Naive B cell (primary cell): Measurements from ENCODE around the gene NAXE. TPM values are rescaled to one million over a fixed set of nuclear protein-coding genes. Genes with fewer than 3 reads are reported as not detected.
"Not testable (repeated sequence)": the region's sequence is repeated elsewhere in the genome, so short reads cannot be mapped to it uniquely, and the experiment has no call there.

ENCODE experiments used
- ATAC-seq, 2 donors: fragments of 150-1000 bp; cut with Tn5 transposase; 2 replicates each; pipeline ENCODE4 v1.10.0; 2021; ENCODE audit warnings: low read depth in 2 of 2, mild to moderate bottlenecking in 2 of 2, moderate library complexity in 2 of 2
- DNase-seq: peaks from one replicate; pipeline ENCODE4 v3.0.0; 2022
- H3K27ac Mint-ChIP-seq, 6 donors: one replicate each; pipeline ENCODE4 v1.8.0; 2020 to 2022; ENCODE audit warnings: mild to moderate bottlenecking in 6 of 6, mixed read lengths in 6 of 6, moderate library complexity in 5 of 6, inconsistent platforms in 2 of 6
- H3K27me3 Mint-ChIP-seq, 3 donors: one replicate each; pipeline ENCODE4 v1.8.0; 2021 to 2022; ENCODE audit warnings: mixed read lengths in 3 of 3, mild to moderate bottlenecking in 1 of 3
- H3K36me3 Mint-ChIP-seq, 2 donors: one replicate each; pipeline ENCODE4 v1.8.0; 2020 to 2022; ENCODE audit warnings: mixed read lengths in 2 of 2, inconsistent platforms in 1 of 2, mild to moderate bottlenecking in 1 of 2
- H3K4me1 Mint-ChIP-seq, 3 donors: one replicate each; pipeline ENCODE4 v1.8.0; 2020 to 2022; ENCODE audit warnings: mixed read lengths in 3 of 3, inconsistent platforms in 1 of 3, mild to moderate bottlenecking in 1 of 3, moderate library complexity in 1 of 3
- H3K4me3 Mint-ChIP-seq, 8 donors: one replicate each; pipeline ENCODE4 v1.8.0; 2020 to 2022; ENCODE audit warnings: mild to moderate bottlenecking in 8 of 8, mixed read lengths in 8 of 8, moderate library complexity in 8 of 8, inconsistent platforms in 2 of 8
- H3K9me3 Mint-ChIP-seq, 7 donors: one replicate each; pipeline ENCODE4 v1.8.0; 2020 to 2022; ENCODE audit warnings: mixed read lengths in 7 of 7, mild to moderate bottlenecking in 5 of 7, inconsistent platforms in 2 of 7, moderate library complexity in 1 of 7
- polyA plus RNA-seq, 6 donors: library from polyadenylated mRNA; unstranded; fragments of 300-500 nt; fragmentation: Illumina TruSeq; gene quantifications; one replicate each; pipeline ENCODE4 v1.2.3, GENCODE V29; 2021; ENCODE audit warnings: low read depth in 6 of 6

NAXE gene
- polyA plus RNA-seq, 6 donors from 2014 or later = 97.6 to 177 (median 110) TPM

DNA sequence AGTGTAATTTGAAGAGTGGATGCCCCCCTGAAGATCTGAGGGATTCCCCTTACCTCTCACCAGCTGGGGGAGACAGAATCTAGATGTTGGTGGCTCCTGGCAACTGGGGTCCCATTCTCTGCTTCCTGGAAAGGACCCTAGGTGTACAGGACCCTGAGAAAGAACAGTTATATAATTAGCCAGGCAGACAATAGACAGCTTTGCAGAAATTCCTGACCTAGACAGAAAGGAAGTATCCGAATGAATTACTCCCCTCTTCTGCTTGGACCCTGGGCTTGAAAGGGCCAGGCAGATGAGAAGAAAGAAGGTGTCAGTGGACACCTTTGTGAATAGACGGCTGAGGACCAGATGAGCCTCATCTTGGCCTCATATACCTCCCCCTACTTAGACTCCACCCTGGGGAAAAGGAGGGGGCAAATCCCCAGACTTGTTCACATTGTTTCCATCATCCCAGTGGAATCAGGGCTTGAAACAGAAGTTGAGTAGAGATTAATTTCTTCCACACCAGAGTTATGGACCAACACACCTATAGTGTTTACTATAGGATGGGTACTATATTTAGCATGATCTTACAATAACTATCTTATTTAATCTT is 17.4 kb upstream of the NAXE start:
- H3K9me3 Mint-ChIP-seq = no peaks in the 10 kb centered on the region
- H3K27me3 Mint-ChIP-seq = peaks cover 30 to 47% (median 42%) of the 10 kb centered on the region in 3 donors
- H3K36me3 Mint-ChIP-seq = peaks cover 0 to 7% of the 10 kb centered on the region in 2 donors
- H3K4me3 Mint-ChIP-seq = peak overlapping the region in 1 of 8 donors; percentile 68
- H3K27ac Mint-ChIP-seq = no peak overlapping the region
- ATAC-seq = no peak
- H3K4me1 Mint-ChIP-seq = peaks cover 16 to 22% (median 17%) of the 10 kb centered on the region in 3 donors
- DNase-seq = no peak

DNA sequence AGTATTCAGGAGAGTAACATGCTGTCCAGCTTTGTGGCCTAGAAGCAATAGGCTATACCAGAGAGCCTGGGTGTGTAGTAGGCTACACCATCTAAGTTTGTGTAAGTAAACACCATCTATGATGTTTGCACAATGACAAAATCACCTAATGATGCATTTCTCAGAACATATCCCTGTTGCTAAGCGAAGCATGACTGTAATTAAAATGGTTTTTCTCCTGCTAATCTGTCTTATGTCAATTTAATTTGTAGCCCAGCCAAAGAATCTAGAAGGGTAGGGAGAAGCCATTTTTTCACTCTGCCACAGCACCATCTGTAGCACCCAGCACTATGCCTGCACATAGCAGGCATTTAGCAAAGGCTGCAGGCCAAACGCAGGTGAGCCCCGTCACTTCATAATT is 14.0 kb upstream of the NAXE start:
- Mint-ChIP-seq H3K36me3 (peaks cover 0 to 2% of the 10 kb centered on the region in 2 donors), H3K9me3 (no peaks in the 10 kb centered on the region), H3K4me1 (peaks cover 23 to 28% (median 25%) of the 10 kb centered on the region in 3 donors), H3K27ac (peak overlapping the region in 2 of 6 donors; percentile 12 to 38), H3K4me3 (no peak overlapping the region), H3K27me3 (peaks cover 13 to 21% (median 17%) of the 10 kb centered on the region in 3 donors)
- DNase-seq (no peak), ATAC-seq (no peak)

DNA sequence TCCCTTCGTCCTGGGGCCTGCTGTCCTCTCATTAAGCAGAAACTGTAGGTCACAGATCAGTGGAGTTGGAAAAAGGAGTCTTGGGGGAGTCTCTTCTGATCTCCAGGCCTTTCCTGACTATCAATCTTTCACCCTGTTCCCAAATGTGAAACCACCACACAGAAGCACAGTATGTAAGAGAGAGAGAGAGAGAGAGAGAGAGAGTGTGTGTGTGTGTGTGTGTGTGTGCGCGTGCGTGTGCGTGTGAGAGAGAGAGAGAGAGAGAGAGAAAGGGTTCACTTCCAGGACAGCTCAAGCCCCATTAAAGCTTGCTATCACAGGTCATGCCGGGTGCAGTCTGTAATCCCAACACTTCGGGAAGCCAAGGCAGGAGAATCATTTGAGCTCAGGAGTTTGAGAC is 13.5 kb upstream of the NAXE start:
- no peak for ATAC-seq
- Mint-ChIP-seq H3K27me3 (peaks cover 8 to 16% (median 12%) of the 10 kb centered on the region in 3 donors), H3K27ac (peak overlapping the region in 4 of 6 donors; percentile 8 to 78 (median 25)), H3K4me3 (no peak overlapping the region), H3K4me1 (peaks cover 23 to 28% (median 25%) of the 10 kb centered on the region in 3 donors), H3K36me3 (no peaks in the 10 kb centered on the region), H3K9me3 (no peaks in the 10 kb centered on the region)
- DNase-seq = no peak

DNA sequence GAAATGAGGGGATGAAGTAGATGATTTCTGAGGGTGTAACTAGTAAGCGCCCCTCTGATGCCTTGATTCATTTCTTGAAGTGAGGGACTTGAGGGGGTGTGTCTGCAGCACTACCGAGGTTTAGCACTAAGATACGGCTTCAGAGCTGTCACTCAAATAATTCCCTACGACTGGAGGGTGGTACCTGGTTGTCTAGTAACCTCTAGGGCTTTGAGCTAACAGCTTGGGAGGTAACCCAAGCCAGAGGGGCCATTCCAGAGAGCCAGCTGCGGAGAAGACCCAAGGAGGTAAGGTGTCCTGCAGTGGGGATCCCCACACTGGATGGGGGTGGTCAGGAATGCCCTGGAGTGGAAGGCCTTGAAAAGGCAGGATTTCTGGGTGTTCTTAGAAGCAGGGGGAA is 12.1 kb upstream of the NAXE start, which contains the start of gene TTC24:
Gene TTC24 (plus strand): TSS at position 252 of the 400 bp plus-strand sequence. CDS start 1,642 bp downstream, outside the sequence.
- Mint-ChIP-seq H3K9me3 (no peaks in the 10 kb centered on the region), H3K27ac (peak within 1 kb of the TSS in 2 of 6 donors; percentile 6 to 21), H3K36me3 (no peaks in the 10 kb centered on the region), H3K4me1 (peaks cover 33 to 40% (median 37%) of the 10 kb centered on the region in 3 donors), H3K27me3 (peaks cover 5 to 8% (median 8%) of the 10 kb centered on the region in 3 donors), H3K4me3 (peak within 1 kb of the TSS in 1 of 8 donors; percentile 20)
- ATAC-seq (no peak), DNase-seq (no peak)

DNA sequence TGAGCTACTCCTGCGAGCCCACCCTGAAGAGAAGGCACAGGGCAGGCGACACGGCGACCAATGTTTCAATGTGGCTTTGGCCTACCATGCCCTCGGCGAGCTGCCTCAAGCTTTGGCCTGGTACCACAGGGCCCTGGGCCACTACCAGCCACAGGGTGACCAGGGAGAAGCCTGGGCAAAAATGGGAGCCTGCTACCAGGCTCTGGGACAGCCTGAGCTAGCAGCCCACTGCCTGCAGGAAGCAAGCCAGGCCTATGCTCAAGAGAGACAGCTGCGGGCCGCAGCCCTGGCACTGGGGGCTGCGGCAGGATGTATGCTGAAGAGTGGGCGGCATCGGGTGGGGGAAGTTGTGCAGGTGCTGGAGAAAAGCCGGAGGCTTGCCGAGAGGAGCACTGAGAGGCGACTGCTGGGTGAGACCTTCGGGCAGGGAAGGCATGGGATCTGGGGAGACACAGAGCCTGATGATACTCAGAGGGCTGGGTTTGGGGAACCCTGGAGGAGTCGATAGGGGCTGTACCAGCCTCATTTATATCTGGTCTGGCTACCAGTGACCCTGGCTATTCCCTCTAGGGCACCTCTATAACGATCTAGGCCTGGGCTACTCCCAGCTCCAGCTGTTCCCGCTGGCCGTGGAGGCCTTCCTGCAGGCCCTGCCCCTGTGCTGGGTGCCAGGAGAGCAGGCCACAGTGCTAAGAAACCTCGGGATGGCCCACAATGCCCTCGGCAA is 9.8 kb upstream of the NAXE start:
- H3K4me1 Mint-ChIP-seq = peaks cover 37 to 48% (median 38%) of the 10 kb centered on the region in 3 donors
- H3K27me3 Mint-ChIP-seq = no peaks in the 10 kb centered on the region
- peak; percentile 53 for DNase-seq
- H3K36me3 Mint-ChIP-seq = no peaks in the 10 kb centered on the region
- peak overlapping the region; percentile 87 to 99 (median 97) for H3K27ac Mint-ChIP-seq
- peak overlapping the region; percentile 80 to 99 (median 96) for H3K4me3 Mint-ChIP-seq
- no peaks in the 10 kb centered on the region for H3K9me3 Mint-ChIP-seq
- ATAC-seq = peak; percentile 80 to 83

DNA sequence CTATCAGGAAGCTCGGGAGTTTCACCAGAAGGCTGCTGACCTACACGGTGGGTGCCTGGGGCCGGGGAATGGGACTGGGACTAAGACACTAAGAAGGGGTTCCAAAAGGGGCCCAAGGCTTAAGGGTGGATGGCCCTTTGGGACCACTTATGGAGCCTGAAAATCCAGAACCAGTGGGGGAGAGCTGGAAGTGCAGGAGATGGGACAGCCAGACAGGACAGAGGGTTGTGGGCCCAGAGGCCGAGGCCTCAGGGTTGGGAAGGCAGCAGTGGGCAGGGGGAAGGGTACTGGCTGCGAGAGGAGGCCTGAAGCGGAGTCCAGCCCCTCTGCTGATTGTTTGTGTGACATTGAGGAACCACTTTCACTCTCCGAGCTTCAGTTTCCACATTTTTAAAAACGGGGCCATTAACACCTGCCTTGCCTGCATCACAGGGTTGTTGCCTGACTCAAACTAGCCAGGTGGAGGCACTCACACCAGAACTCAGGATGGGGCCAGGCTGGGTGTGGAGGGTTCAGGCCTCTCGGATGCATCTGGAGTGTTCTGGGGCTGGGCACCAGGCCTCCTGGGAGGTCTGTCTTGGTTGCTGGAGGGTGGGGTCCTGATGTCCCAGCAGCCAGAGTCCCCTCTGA is 9.1 kb upstream of the NAXE start:
- Mint-ChIP-seq H3K4me1 (peaks cover 37 to 48% (median 38%) of the 10 kb centered on the region in 3 donors), H3K36me3 (no peaks in the 10 kb centered on the region), H3K4me3 (peak overlapping the region; percentile 80 to 99 (median 96)), H3K27me3 (no peaks in the 10 kb centered on the region), H3K27ac (peak overlapping the region; percentile 87 to 99 (median 97)), H3K9me3 (no peaks in the 10 kb centered on the region)
- ATAC-seq (peak; percentile 62 to 63), DNase-seq (peak; percentile 41)

DNA sequence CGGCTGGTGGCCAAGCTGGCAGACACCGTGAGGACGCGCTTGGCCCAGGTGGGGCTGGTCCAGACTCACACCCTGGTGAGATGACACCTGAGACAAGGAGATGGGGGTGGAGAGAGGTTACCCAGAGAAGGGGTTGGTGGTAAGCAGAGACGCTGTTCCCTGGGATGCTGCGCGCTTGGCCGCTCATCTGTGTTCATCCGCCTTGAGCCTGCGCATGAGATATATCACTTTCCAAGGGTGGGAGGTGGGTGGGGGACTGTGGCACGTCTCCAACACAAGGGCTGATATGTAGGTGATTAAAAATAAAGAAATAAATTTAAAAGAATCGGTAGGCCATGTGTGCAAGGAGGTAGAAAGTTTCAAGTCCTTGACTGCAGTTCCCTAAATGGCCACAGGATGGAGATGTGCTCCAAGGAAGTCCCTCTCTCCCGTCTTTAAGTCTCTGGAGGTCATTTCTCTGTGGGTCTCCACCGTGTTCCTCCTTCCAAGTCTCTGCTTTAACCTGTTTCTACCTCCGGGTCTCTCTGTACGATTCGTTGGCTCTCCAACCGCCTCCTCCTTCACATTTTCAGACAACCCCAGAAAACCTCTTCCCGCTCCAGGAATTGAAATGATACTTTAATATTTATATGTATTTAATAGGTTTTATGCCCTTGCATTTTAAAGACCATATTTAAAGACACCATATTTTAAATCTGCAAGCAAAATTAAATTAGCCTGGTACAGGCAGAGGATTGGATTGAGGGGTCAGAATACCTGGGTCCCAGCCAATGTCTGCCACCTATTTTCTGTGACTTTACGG is 7.6 kb upstream of the NAXE start:
- H3K36me3 Mint-ChIP-seq = no peaks in the 10 kb centered on the region
- peak; percentile 8 to 39 for ATAC-seq
- H3K4me1 Mint-ChIP-seq = peaks cover 34 to 46% (median 37%) of the 10 kb centered on the region in 3 donors
- H3K27me3 Mint-ChIP-seq = no peaks in the 10 kb centered on the region
- peak overlapping the region in 7 of 8 donors; percentile 56 to 99 (median 89) for H3K4me3 Mint-ChIP-seq
- peak; percentile 70 for DNase-seq
- H3K9me3 Mint-ChIP-seq = no peaks in the 10 kb centered on the region
- H3K27ac Mint-ChIP-seq = peak overlapping the region; percentile 63 to 94 (median 86)

DNA sequence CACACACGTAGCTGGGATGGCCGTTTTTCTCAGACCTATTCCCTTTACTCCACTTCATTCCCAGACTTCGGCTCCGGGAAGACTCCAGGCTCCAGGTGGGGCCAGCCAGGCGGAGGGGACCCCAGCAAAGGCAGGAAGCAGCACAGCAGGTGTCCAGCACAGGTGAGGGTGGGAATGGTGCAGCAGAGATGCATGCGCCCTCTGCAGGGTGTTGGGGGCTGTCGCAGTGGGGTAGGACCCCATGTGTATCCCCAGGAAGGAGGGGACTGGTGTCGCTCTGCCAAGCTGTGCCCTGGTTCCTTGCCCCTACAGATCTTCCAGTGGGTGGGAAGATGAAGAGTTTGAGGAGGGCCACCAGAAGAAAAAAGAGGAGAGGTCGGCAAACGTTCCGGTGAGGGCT is 6.8 kb upstream of the NAXE start:
- no peak for DNase-seq
- H3K36me3 Mint-ChIP-seq = no peaks in the 10 kb centered on the region
- H3K27me3 Mint-ChIP-seq = no peaks in the 10 kb centered on the region
- no peak for ATAC-seq
- no peaks in the 10 kb centered on the region for H3K9me3 Mint-ChIP-seq
- H3K4me3 Mint-ChIP-seq = peak overlapping the region in 1 of 8 donors; percentile 16
- H3K4me1 Mint-ChIP-seq = peaks cover 34 to 46% (median 37%) of the 10 kb centered on the region in 3 donors
- peak overlapping the region in 2 of 6 donors; percentile 19 to 82 for H3K27ac Mint-ChIP-seq

DNA sequence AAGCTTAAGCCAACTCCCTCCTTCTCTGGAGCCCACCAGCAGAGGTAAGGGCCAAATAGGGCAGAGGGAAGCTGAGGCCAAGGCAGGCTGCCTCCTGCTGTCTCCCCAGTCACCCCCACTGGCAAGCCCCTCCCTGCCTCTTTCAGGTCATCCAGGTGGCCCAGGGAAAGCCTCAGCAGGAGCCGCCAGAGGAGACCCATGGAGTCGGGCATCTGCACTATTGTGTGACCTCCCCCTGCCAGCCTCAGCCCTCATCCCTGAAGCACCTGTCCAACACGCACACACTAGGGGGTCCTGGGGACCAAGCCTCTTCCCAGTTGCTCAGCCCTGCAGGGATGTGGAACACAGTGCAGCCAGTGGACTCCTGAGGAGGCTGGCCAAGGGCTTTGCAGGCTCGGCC is 5.3 kb upstream of the NAXE start:
- Mint-ChIP-seq H3K4me3 (peak overlapping the region in 1 of 8 donors; percentile 15), H3K9me3 (no peaks in the 10 kb centered on the region), H3K4me1 (peaks cover 28 to 45% (median 37%) of the 10 kb centered on the region in 3 donors), H3K36me3 (no peaks in the 10 kb centered on the region), H3K27ac (no peak overlapping the region), H3K27me3 (no peaks in the 10 kb centered on the region)
- no peak for DNase-seq
- no peak for ATAC-seq

DNA sequence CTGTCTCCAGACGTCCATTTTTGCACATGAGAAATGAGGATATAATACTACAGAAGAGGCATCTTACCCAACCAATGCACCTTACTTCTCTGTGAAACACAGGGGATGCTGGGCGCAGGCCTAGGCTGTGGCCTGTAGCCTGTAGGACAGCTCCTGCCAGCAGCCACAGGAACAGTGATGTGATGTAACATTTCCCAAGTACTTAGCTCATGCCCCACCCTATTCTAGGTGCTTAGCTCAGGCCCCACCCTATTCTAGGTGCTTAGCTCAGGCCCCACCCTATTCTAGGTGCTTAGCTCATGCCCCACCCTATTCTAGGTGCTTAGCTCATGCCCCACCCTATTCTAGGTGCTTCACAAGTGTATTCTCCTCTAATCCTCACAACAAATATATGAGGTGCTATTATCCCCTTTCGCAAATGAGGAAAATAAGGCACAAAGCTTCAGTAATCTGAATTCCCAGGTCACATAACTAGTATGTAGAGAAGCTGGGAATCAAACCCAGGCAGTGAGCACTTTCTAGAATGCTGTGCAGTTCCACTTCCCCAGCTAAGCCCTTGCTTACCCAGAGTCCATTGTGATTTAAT is 4.6 kb upstream of the NAXE start:
- Mint-ChIP-seq H3K27ac (no peak overlapping the region), H3K4me1 (peaks cover 26 to 40% (median 33%) of the 10 kb centered on the region in 3 donors), H3K36me3 (no peaks in the 10 kb centered on the region), H3K27me3 (no peaks in the 10 kb centered on the region), H3K9me3 (no peaks in the 10 kb centered on the region), H3K4me3 (peak overlapping the region in 1 of 8 donors; percentile 18)
- no peak for ATAC-seq
- DNase-seq = no peak

DNA sequence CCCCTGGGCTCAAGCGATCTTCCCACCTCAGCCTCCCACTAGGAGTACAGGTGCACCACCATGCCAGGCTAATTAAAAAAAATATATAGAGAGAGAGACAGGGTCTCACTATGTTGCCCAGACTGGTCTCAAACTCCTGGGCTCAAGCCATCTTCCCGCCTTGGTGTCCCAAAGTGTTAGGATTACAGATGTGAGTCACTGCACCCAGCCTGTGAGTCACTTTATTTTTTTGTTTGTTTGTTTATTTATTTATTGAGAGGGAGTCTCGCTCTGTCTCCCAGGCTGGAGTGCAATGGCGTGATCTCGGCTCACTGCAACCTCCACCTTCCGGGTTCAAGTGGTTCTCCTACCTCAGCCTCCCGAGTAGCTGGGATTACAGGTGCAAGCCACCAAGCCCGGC is 3.6 kb upstream of the NAXE start:
- not testable (repeated sequence) for H3K27me3 Mint-ChIP-seq, H3K36me3 Mint-ChIP-seq, H3K4me3 Mint-ChIP-seq, H3K9me3 Mint-ChIP-seq, H3K27ac Mint-ChIP-seq, DNase-seq, ATAC-seq
- H3K4me1 Mint-ChIP-seq = peaks cover 21 to 39% (median 33%) of the 10 kb centered on the region in 3 donors

DNA sequence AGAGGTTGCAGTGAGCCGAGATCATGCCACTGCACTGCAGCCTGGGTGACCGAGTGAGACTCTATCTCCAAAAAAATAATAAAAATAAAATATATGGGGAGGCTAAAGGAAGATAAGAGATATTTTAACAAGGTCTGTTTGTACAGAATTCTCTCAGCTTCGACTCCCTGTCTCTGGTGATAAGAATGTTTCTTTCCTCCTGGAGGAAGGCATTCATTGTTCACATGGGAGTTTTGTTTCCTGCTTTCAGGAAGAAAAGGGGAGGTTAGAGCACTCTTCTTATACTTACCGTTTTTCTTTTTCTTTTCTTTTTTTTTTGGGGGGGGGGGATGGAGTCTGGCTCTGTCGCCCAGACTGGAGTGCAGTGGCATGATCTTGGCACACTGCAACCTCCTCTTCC is 2.0 kb upstream of the NAXE start:
- H3K27me3 Mint-ChIP-seq = no peaks in the 10 kb centered on the region
- H3K4me3 Mint-ChIP-seq = no peak overlapping the region
- ATAC-seq (no peak), DNase-seq (no peak)
- no peak overlapping the region for H3K27ac Mint-ChIP-seq
- no peaks in the 10 kb centered on the region for H3K9me3 Mint-ChIP-seq
- no peaks in the 10 kb centered on the region for H3K36me3 Mint-ChIP-seq
- H3K4me1 Mint-ChIP-seq = peaks cover 10 to 27% (median 19%) of the 10 kb centered on the region in 3 donors
